Vagina (tissue), 2 donors: Measurements from ENCODE around the gene CNTD1. TPM values are rescaled to one million over a fixed set of nuclear protein-coding genes. Genes with fewer than 3 reads are reported as not detected.

Experiments used
- DNase-seq, 2 donors: peaks; one replicate each; pipeline ENCODE4 v3.0.0-alpha.2; 2017; ENCODE audit errors: extremely low spot score in 2 of 2
- H3K27ac ChIP-seq: fragments of 200-600 bp; sonication (generic); one replicate; pipeline ENCODE4 v1.5.1; 2019
- H3K27me3 ChIP-seq: fragments of 200-600 bp; sonication (generic); one replicate; pipeline ENCODE4 v1.5.1; 2019
- H3K36me3 ChIP-seq, 2 donors: fragments of 200-600 bp; sonication (generic); one replicate each; pipeline ENCODE4 v1.5.1; 2017 to 2019
- H3K4me1 ChIP-seq: fragments of 200-600 bp; sonication (generic); one replicate; pipeline ENCODE4 v1.5.1; 2019
- H3K4me3 ChIP-seq, 2 donors: fragments of 200-600 bp; sonication (generic); 1 replicate in 1 of 2; 2 replicates in 1 of 2; pipeline ENCODE4 v1.5.1; 2016 to 2019
- H3K9me3 ChIP-seq: fragments of 200-600 bp; sonication (generic); one replicate; pipeline ENCODE4 v1.5.1; 2019
- CTCF ChIP-seq, 3 experiments: fragments of 450-650 bp in 2 of 3; fragments of 200-600 bp in 1 of 3; sonication (generic) in 1 of 3; IDR thresholded peaks; one replicate each; pipeline ENCODE4 v1.5.1; 2017 to 2019; ENCODE audit warnings: antibody characterized with exemption in 3 of 3, mild to moderate bottlenecking in 2 of 3, moderate library complexity in 2 of 3
- POLR2A ChIP-seq, 2 donors: fragments of 450-650 bp; IDR thresholded peaks; one replicate each; pipeline ENCODE4 v1.6.1; 2017; ENCODE audit warnings: antibody characterized with exemption in 2 of 2, mild to moderate bottlenecking in 2 of 2, moderate library complexity in 2 of 2
- POLR2AphosphoS5 ChIP-seq, 2 donors: sonication (generic); formaldehyde crosslinking; IDR thresholded peaks; one replicate each; pipeline ENCODE4 v1.9.0; 2017; ENCODE audit warnings: antibody characterized with exemption in 2 of 2, mild to moderate bottlenecking in 2 of 2, low read depth in 1 of 2; ENCODE audit not compliant: insufficient read depth in 1 of 2
- intact Hi-C: fragments of 100-400 bp; cut with DNase I; formaldehyde crosslinking; loops from one replicate; pipeline ENCODE4 v1.15.1; 2023
- total RNA-seq: library from RNA; depleted of rRNA; stranded (reverse); fragments of >200 nt; gene quantifications from one replicate; pipeline ENCODE4 v1.2.3, GENCODE V29; 2016

CNTD1 gene
- total RNA-seq, 1 donor from 2014 or later, result not detected

GRCh38 chr17:42845918-42846593, 47.4 kb downstream of the CNTD1 start:
- no peak for TF ChIP-seq CTCF (IDR thresholded peaks at IDR 0.05)
- TF ChIP-seq POLR2A (IDR thresholded peaks at IDR 0.05), result no peak
- no peak for TF ChIP-seq POLR2AphosphoS5 (IDR thresholded peaks at IDR 0.05; ENCODE audit: insufficient read depth in 1 of 2, low read depth in 1 of 2)
- intact Hi-C loops, result loop anchor here (2.0 kb wide), 1 partner anchor 91 kb away; no protein-coding TSS in a partner anchor
- Histone ChIP-seq H3K27me3 (no peaks in the 10 kb centered on the region), H3K27ac (no peak overlapping the region), H3K36me3 (peaks cover 0 to 32% of the 10 kb centered on the region in 2 donors), H3K4me3 (no peak overlapping the region), H3K9me3 (no peaks in the 10 kb centered on the region), H3K4me1 (peaks cover 23% of the 10 kb centered on the region)
- no peak for DNase-seq

GRCh38 chr17:42846594-42847280, 48.1 kb downstream of the CNTD1 start:
- intact Hi-C loops, result loop anchor here (2.0 kb wide), 1 partner anchor 90 kb away; no protein-coding TSS in a partner anchor
- Histone ChIP-seq H3K27ac (no peak overlapping the region), H3K9me3 (no peaks in the 10 kb centered on the region), H3K27me3 (no peaks in the 10 kb centered on the region), H3K4me1 (peaks cover 23% of the 10 kb centered on the region), H3K4me3 (no peak overlapping the region), H3K36me3 (peaks cover 0 to 25% of the 10 kb centered on the region in 2 donors)
- DNase-seq, result no peak
- TF ChIP-seq POLR2A (IDR thresholded peaks at IDR 0.05), result no peak
- TF ChIP-seq CTCF (IDR thresholded peaks at IDR 0.05), result no peak
- TF ChIP-seq POLR2AphosphoS5 (IDR thresholded peaks at IDR 0.05; ENCODE audit: insufficient read depth in 1 of 2, low read depth in 1 of 2), result no peak

- H3K4me3 ChIP-seq, result no peak overlapping the region
- no peak overlapping the region for H3K27ac ChIP-seq
- intact Hi-C loops, result no loop called here
- TF ChIP-seq POLR2AphosphoS5 (IDR thresholded peaks at IDR 0.05; ENCODE audit: insufficient read depth in 1 of 2, low read depth in 1 of 2) (no peak), POLR2A (IDR thresholded peaks at IDR 0.05) (no peak), CTCF (IDR thresholded peaks at IDR 0.05) (no peak)
- peaks cover 0 to 21% of the 10 kb centered on the region in 2 donors for H3K36me3 ChIP-seq
- peaks cover 23% of the 10 kb centered on the region for H3K4me1 ChIP-seq
- no peak for DNase-seq
- H3K27me3 ChIP-seq, result no peaks in the 10 kb centered on the region
- H3K9me3 ChIP-seq, result no peaks in the 10 kb centered on the region
Observed at GRCh38 chr17:42848093-42848492, 49.4 kb downstream of the CNTD1 start.

GRCh38 chr17:42849031-42849430, 50.4 kb downstream of the CNTD1 start:
- no peaks in the 10 kb centered on the region for H3K9me3 ChIP-seq
- intact Hi-C loops, result no loop called here
- DNase-seq, result no peak
- no peak for TF ChIP-seq CTCF (IDR thresholded peaks at IDR 0.05)
- no peaks in the 10 kb centered on the region for H3K27me3 ChIP-seq
- no peak overlapping the region for H3K27ac ChIP-seq
- peaks cover 19% of the 10 kb centered on the region for H3K4me1 ChIP-seq
- peaks cover 0 to 16% of the 10 kb centered on the region in 2 donors for H3K36me3 ChIP-seq
- H3K4me3 ChIP-seq, result no peak overlapping the region
